ENCODE data around the gene CRBN.

CRBN gene

GRCh38 chr3:3109407-3110298 lies 69.8 kb downstream of the CRBN start:
- DNase-seq: no peak

DNA sequence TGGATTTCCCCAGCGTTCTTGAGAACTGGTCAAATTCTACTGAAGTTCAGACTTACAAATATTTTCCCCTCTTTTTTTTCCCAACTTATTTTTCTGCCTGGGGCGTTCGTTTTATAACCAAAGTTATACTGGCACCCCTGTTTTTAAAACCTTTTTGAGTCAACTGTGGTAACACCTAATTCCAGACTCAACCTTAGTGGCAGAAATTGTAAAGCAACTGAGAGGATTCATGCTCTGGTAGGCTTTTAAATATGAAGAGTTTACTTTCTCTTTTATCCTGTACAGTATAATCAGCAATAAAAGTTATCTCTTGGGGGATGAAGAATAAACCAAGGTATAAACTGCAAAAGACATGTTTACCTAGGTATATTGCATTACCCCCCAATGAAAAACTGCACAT lies 71.6 kb downstream of the CRBN start:
- no peak for DNase-seq

DNA sequence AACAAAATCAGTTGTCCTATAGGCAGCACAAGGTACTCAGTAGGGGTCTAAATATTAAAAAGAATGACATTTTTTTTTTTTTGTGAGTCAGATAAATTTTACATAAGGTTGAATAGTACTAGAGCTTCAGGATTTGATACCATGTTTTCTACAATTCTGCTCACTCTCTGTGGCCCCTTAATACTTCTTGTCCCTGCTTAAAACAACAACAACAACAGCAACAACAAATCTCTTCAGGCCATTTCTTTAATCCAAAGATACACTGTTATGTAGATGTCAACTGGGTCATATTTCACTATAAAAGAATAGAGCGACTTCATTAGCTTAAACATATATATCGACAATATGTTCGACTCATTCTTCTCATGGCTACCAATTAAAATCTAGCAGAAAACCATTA lies 72.3 kb downstream of the CRBN start:
- no peak for DNase-seq

DNA sequence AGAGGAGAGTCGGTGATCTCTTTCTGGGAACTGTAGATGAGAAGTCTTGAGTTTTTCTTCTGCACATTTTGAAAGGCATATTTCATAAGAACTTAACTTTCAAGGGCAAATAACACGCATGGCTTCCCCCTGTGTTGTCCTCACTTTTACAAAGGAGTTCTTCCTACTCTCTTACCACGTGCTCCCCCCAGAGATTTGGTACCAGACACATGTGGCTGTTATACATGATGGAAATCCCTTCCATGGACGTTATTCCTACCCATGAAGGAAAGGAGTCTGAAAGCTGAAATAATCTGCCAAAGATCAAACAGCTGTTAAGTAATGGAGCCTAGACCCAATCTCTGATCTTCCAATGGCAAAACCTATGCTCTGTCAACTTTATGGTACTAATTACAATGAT lies 73.7 kb downstream of the CRBN start:
- DNase-seq: no peak

GRCh38 chr3:3105246-3105645 lies 74.2 kb downstream of the CRBN start:
- no peak for DNase-seq

DNA sequence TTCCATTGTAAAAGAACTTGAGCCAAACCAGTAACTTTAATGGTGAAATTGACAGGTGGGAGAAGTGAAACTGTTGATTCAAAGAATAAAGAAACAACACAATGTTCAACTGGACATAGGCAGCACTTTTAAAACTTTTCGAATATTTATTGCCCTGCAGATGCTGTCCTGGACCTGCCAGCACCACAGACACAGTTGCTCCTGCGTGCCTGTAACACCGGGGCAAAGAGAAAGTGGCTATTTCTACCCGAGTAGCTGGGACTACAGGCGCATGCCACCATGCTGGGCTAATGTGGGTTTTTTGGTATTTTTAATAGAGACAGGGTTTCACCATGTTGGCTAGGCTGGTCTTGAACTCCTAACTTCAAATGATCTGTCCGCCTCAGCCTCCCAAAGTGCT lies 76.7 kb downstream of the CRBN start:
- DNase-seq: no peak

- no peak for DNase-seq
These were observed 77.6 kb downstream of the CRBN start for GRCh38 chr3:3101660-3102458.
